Stimulated activated CD8-positive, alpha-beta memory T cell treated with anti-CD3 and anti-CD28 coated beads, Interleukin-15, amount 100 ng/mL, for 1 hour (primary cell): Measurements from ENCODE around the gene SYTL3.
"Not testable (repeated sequence)": the region's sequence is repeated elsewhere in the genome, so short reads cannot be mapped to it uniquely, and the experiment has no call there.

Experiments
- DNase-seq: peaks from one replicate; pipeline ENCODE4 v3.0.0-alpha.2; 2020; ENCODE audit warnings: low read depth

Gene SYTL3

GRCh38 chr6:158662607-158662953 is 12.7 kb downstream of the SYTL3 start:
- DNase-seq, result no peak

GRCh38 chr6:158662954-158663624 is 13.2 kb downstream of the SYTL3 start:
- DNase-seq, result no peak

GRCh38 chr6:158663625-158664165 is 13.8 kb downstream of the SYTL3 start:
- no peak for DNase-seq

- DNase-seq, result no peak
Observed at GRCh38 chr6:158665332-158665731, 15.5 kb downstream of the SYTL3 start.

GRCh38 chr6:158666628-158667359 is 16.9 kb downstream of the SYTL3 start:
- no peak for DNase-seq

GRCh38 chr6:158667360-158667981 is 17.6 kb downstream of the SYTL3 start:
- DNase-seq, result no peak

- no peak for DNase-seq
Observed at GRCh38 chr6:158668707-158669103, 18.9 kb downstream of the SYTL3 start.

- DNase-seq, result no peak
Observed at GRCh38 chr6:158669145-158670035, 19.5 kb downstream of the SYTL3 start.

GRCh38 chr6:158672119-158672518 is 22.3 kb downstream of the SYTL3 start:
- DNase-seq, result not testable (repeated sequence)

GRCh38 chr6:158672726-158673125 is 22.9 kb downstream of the SYTL3 start:
- no peak for DNase-seq

- DNase-seq, result no peak
Observed at GRCh38 chr6:158674342-158675131, 24.7 kb downstream of the SYTL3 start.

GRCh38 chr6:158677094-158677493 is 27.2 kb downstream of the SYTL3 start:
- not testable (repeated sequence) for DNase-seq

- no peak for DNase-seq
Observed at GRCh38 chr6:158677906-158678578, 28.2 kb downstream of the SYTL3 start.

- DNase-seq, result no peak
Observed at GRCh38 chr6:158680015-158680414, 30.2 kb downstream of the SYTL3 start.

- DNase-seq, result no peak
Observed at GRCh38 chr6:158680481-158680880, 30.6 kb downstream of the SYTL3 start.

GRCh38 chr6:158684311-158684710 is 34.5 kb downstream of the SYTL3 start:
- no peak for DNase-seq

GRCh38 chr6:158684745-158685324 is 35.0 kb downstream of the SYTL3 start:
- DNase-seq, result no peak

GRCh38 chr6:158686311-158686710 is 36.5 kb downstream of the SYTL3 start:
- no peak for DNase-seq

GRCh38 chr6:158686791-158687381 is 37.0 kb downstream of the SYTL3 start:
- no peak for DNase-seq

GRCh38 chr6:158687506-158687905 is 37.7 kb downstream of the SYTL3 start:
- DNase-seq, result no peak
